GM12878 (cell line): ENCODE results near the gene CCDC149. TPM values are rescaled to one million over a fixed set of nuclear protein-coding genes. Genes with fewer than 3 reads are reported as not detected.

Experiments
- BCLAF1 ChIP-seq: fragments of 450-650 bp; IDR thresholded peaks from 2 replicates; pipeline ENCODE4 v1.6.1; 2017; ENCODE audit warnings: antibody characterized with exemption, mild to moderate bottlenecking, moderate library complexity
- NFYA ChIP-seq: IDR thresholded peaks from 2 replicates; pipeline ENCODE4 v1.6.1; 2011; ENCODE audit warnings: low read depth, mild to moderate bottlenecking, low read length, improper control_type of control experiment, borderline replicate concordance
- SMAD5 ChIP-seq: IDR thresholded peaks from 2 replicates; pipeline ENCODE4 v1.6.1; 2016; ENCODE audit warnings: antibody characterized with exemption, low read depth
- STAT1 ChIP-seq: fragments of 450-650 bp; conservative IDR thresholded peaks from 2 replicates; pipeline ENCODE4 v1.6.1; 2014; ENCODE audit warnings: antibody characterized with exemption, mild to moderate bottlenecking
- SUPT20H ChIP-seq: IDR thresholded peaks from 2 replicates; pipeline ENCODE4 v1.6.1; 2011; ENCODE audit warnings: low read depth, mild to moderate bottlenecking, low read length, moderate library complexity, borderline replicate concordance; ENCODE audit not compliant: control insufficient read depth
- TBL1XR1 ChIP-seq: IDR thresholded peaks from 2 replicates; pipeline ENCODE4 v1.6.1; 2012; ENCODE audit warnings: low read depth, low read length, improper control_type of control experiment
- ZNF592 ChIP-seq: fragments of 450-650 bp; IDR thresholded peaks from 2 replicates; pipeline ENCODE4 v1.6.1; 2017; ENCODE audit warnings: mild to moderate bottlenecking, moderate library complexity
- polyA plus RNA-seq, 11 experiments: library from polyadenylated mRNA; depleted of rRNA in 4 of 11; unstranded in 6 of 11; stranded (reverse) in 5 of 11; fragments of >200 nt; fragmentation: Nextera tagmentation in 4 of 11; fragmentation: Illumina TruSeq in 1 of 11; extraction: Ambion mirVana in 4 of 11; extraction: Trizol in 1 of 11; gene quantifications; 1 replicate in 1 of 11; 2 replicates in 10 of 11; pipeline versions ENCODE4 v1.2.1 to v1.2.3, GENCODE V29; 2011 to 2016; ENCODE audit warnings: inconsistent platforms in 2 of 11, missing spikeins in 2 of 11, low read depth in 1 of 11
- total RNA-seq, 4 experiments: library from RNA; depleted of rRNA in 3 of 4; stranded (reverse); fragments of >200 nt in 3 of 4; fragmentation: Illumina TruSeq in 1 of 4; extraction: Trizol in 1 of 4; gene quantifications; 2 replicates each; pipeline versions ENCODE4 v1.2.1 to v1.2.3, GENCODE V29; 2013 to 2021

The CCDC149 gene
- total and polyA plus RNA-seq, 10 of the 15 experiments (the other 5 are each of a cell fraction or from before 2014, with no cell fraction given) = 0.03 to 0.04 (median 0.04) TPM; not detected in 7

GRCh38 chr4:24792552-24792951 is 120.3 kb downstream of the CCDC149 start (continued):
- TF ChIP-seq SMAD5 = no peak
- TF ChIP-seq NFYA = no peak
- no peak for TF ChIP-seq STAT1
- no peak for TF ChIP-seq BCLAF1
- TF ChIP-seq TBL1XR1 = no peak
- TF ChIP-seq SUPT20H = no peak
- TF ChIP-seq ZNF592 = no peak
